ENCODE results near the gene PDRG1. TPM values are rescaled to one million over a fixed set of nuclear protein-coding genes. Genes with fewer than 3 reads are reported as not detected.
"Not testable (repeated sequence)": the region's sequence is repeated elsewhere in the genome, so short reads cannot be mapped to it uniquely, and the experiment has no call there.

The PDRG1 gene
- total RNA-seq, 2 donors from 2014 or later = 5.4 to 7.9 TPM

DNA sequence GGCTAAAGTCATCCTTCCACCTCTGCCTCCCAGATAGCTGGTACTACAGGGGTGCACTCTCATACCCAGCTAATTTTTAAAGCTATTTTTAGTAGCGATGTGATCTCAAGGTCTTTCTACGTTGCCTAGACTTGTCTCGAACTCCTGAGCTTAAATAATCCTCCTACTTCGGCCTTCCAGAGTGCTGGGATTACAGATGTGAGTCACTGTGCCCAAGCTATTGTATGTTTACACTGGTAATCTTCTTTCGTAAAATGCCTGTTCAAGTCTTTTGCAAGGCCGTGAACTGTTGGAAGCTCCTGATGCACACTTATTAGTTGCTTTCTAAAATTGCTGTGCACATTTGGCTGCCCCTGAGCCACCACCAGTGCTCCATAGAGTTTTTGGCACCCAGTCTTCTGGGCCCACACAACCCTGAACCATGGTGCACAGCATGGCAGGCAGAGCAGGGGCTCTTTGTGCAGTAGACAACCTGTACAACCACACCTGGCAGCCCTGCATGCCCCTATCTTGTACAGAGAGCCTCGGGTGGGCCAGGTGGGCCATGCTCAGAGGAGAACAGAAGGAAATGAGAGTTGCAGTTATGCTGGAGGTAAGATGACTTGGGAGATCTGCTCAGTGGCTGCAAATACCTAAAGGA, 33.3 kb downstream of the PDRG1 start:
- no peaks in the 10 kb centered on the region for H3K27me3 ChIP-seq
- WGBS, 2 donors = 53 to 59% methylated on average over 7 of the region's 7 CpGs
- no peaks in the 10 kb centered on the region for H3K36me3 ChIP-seq (replicated peaks in 1 of 2; ENCODE audit: insufficient read depth in 1 of 2, low read depth in 2 of 2)
- intact Hi-C loops (cut with DNase I) = no loop called here
- H3K27ac ChIP-seq = no peak overlapping the region
- H3K9me3 ChIP-seq = no peaks in the 10 kb centered on the region
- no peak for TF ChIP-seq POLR2A (IDR thresholded peaks at IDR 0.05)
- TF ChIP-seq, protein P1, sequence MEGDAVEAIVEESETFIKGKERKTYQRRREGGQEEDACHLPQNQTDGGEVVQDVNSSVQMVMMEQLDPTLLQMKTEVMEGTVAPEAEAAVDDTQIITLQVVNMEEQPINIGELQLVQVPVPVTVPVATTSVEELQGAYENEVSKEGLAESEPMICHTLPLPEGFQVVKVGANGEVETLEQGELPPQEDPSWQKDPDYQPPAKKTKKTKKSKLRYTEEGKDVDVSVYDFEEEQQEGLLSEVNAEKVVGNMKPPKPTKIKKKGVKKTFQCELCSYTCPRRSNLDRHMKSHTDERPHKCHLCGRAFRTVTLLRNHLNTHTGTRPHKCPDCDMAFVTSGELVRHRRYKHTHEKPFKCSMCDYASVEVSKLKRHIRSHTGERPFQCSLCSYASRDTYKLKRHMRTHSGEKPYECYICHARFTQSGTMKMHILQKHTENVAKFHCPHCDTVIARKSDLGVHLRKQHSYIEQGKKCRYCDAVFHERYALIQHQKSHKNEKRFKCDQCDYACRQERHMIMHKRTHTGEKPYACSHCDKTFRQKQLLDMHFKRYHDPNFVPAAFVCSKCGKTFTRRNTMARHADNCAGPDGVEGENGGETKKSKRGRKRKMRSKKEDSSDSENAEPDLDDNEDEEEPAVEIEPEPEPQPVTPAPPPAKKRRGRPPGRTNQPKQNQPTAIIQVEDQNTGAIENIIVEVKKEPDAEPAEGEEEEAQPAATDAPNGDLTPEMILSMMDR (IDR thresholded peaks at IDR 0.05) = no peak
- ATAC-seq (no peak), DNase-seq (no peak)
- H3K4me3 ChIP-seq = no peak overlapping the region
- no peaks in the 10 kb centered on the region for H3K4me1 ChIP-seq

DNA sequence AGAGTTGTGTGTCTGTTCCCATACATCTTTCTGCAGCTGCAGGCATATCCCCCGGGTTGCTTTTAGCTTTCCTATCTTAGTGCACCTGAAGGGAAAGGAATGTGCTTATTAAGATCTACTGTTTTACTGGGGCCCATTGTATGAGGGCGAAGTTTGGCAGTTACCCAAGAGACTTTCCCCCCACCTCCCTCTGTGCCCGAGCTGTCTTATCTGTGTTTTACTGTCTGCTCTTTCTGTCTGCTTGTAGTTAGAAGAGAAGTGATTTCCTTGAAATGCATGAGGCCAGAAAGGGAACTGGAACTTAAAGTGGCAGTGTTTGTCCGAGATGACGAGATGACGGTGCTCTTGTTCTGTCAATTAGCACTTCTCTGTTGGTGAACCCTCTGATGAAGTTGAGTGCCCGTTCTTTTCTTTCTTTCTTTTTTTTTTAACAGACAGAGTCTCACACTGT, 33.9 kb downstream of the PDRG1 start:
- H3K9me3 ChIP-seq; ATAC-seq; H3K27me3 ChIP-seq; H3K4me3 ChIP-seq; DNase-seq; H3K36me3 ChIP-seq (replicated peaks in 1 of 2; ENCODE audit: insufficient read depth in 1 of 2, low read depth in 2 of 2); H3K27ac ChIP-seq; H3K4me1 ChIP-seq; intact Hi-C loops (cut with DNase I): not testable (repeated sequence)
- WGBS, 2 donors = 6 to 8% methylated on average over 7 of the region's 7 CpGs

DNA sequence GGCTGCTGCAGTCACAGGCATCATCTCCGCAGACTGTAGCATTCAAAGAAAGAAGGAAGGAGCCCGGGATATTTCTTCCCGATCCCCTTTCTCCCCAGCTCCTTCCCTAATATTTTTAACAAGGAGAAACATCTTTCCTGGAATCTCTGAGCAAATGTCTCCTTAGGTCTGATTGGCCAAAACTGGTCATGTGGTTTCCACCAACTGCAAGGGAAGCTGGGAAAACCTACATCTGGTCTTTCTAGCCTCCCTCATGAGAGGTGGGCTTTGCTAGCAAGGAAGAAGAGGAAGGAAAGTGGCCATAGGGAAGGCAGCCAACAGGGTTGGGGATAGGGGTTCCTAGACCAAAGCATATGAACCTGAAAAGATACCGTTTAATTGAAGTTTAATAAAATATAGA, 35.1 kb downstream of the PDRG1 start:
- Histone ChIP-seq H3K36me3 (replicated peaks in 1 of 2; ENCODE audit: insufficient read depth in 1 of 2, low read depth in 2 of 2) (no peaks in the 10 kb centered on the region), H3K4me1 (no peaks in the 10 kb centered on the region), H3K27me3 (no peaks in the 10 kb centered on the region), H3K27ac (no peak overlapping the region), H3K4me3 (no peak overlapping the region), H3K9me3 (no peaks in the 10 kb centered on the region)
- WGBS, 2 donors = 83 to 84% methylated on average over 4 of the region's 4 CpGs
- ATAC-seq (no peak), DNase-seq (no peak)
- intact Hi-C loops (cut with DNase I) = no loop called here
- TF ChIP-seq, protein P1 (IDR thresholded peaks at IDR 0.05) = no peak
- no peak for TF ChIP-seq POLR2A (IDR thresholded peaks at IDR 0.05)

DNA sequence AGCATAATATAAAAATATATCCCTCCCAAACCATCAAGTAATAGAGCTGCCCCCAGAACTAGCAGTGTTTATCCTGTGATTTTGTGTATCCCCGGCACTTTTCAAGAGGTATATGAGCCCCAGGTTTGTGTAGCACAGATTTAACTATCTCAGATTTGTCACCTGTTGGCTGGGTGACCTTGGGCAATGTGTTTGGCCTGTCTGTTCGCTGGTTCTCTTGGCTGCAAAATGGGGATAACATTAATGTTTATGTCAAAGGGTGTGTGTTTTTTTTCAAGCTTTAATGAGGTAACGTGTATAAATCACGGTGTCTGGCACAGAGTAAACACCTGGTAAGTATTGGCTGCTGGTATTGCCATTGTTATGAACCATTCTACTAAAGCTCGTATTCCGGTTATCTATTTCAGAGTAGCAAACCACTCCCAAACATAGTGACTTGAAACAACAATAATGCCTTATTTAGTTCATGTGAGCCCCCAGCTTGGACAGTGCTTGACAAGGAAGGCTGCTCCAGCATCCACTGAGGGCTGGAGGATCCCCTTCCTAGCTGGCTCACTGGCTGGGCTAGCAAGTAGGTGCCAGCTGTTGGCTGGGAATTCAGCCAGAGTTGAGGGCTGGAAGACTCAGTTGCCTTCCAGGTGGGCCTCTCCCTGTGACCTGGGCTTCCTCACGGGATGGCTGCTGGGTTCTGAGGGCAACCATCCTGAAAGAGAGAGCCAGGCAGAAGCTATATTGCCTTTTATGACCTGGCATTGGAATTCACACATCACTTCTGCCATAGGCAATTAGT, 36.2 kb downstream of the PDRG1 start:
- DNase-seq = no peak
- TF ChIP-seq, protein P1 (IDR thresholded peaks at IDR 0.05) = no peak
- no peak for TF ChIP-seq POLR2A (IDR thresholded peaks at IDR 0.05)
- no peaks in the 10 kb centered on the region for H3K36me3 ChIP-seq (replicated peaks in 1 of 2; ENCODE audit: insufficient read depth in 1 of 2, low read depth in 2 of 2)
- intact Hi-C loops (cut with DNase I) = no loop called here
- no peak overlapping the region for H3K27ac ChIP-seq
- H3K4me1 ChIP-seq = no peaks in the 10 kb centered on the region
- no peaks in the 10 kb centered on the region for H3K27me3 ChIP-seq
- no peaks in the 10 kb centered on the region for H3K9me3 ChIP-seq
- no peak overlapping the region for H3K4me3 ChIP-seq
- 25 to 33% methylated on average over 7 of the region's 7 CpGs for WGBS, 2 donors
- ATAC-seq = no peak

DNA sequence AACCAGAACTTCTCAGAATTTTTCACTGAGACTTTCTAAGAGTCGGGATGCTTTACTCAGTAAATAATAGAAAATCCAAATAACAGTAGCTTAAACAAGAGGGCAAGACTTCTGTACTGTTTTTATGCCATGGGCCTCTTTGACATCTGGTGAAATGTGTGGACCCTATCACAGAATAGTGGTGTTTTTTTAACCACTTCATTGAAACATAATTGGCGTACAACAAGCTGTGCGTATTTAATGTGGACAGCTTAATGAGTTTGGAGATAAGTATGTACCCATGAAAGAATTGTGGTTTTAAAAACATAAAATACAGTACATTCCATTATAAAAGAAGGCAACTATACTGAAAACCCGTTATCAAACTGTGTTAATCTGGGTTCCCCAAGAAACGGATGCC, 37.7 kb downstream of the PDRG1 start:
- ATAC-seq (no peak), DNase-seq (no peak)
- H3K36me3 ChIP-seq (replicated peaks in 1 of 2; ENCODE audit: insufficient read depth in 1 of 2, low read depth in 2 of 2) = no peaks in the 10 kb centered on the region
- intact Hi-C loops (cut with DNase I) = no loop called here
- TF ChIP-seq POLR2A (IDR thresholded peaks at IDR 0.05) = no peak
- TF ChIP-seq, protein P1 (IDR thresholded peaks at IDR 0.05) = no peak
- H3K27me3 ChIP-seq = no peaks in the 10 kb centered on the region
- no peak overlapping the region for H3K27ac ChIP-seq
- H3K4me3 ChIP-seq = no peak overlapping the region
- 75 to 77% methylated on average over 5 of the region's 5 CpGs for WGBS, 2 donors
- no peaks in the 10 kb centered on the region for H3K9me3 ChIP-seq
- H3K4me1 ChIP-seq = no peaks in the 10 kb centered on the region
